HFF-Myc (cell line): ENCODE results near the gene HOXD11.

Experiments used
- DNase-seq: peaks from one replicate; pipeline ENCODE4 v3.0.0-alpha.2; 2011; ENCODE audit warnings: low read depth; ENCODE audit errors: extremely low read depth
- H3K4me3 ChIP-seq: replicated peaks from 2 replicates; pipeline ENCODE4 v1.5.1; 2011; ENCODE audit warnings: low read depth, mild to moderate bottlenecking, control low read depth, low read length
- TF ChIP-seq, protein P1 (sequence below): IDR thresholded peaks from 2 replicates; pipeline ENCODE4 v1.5.1; 2012; ENCODE audit warnings: mild to moderate bottlenecking, low read depth, low read length, control low read depth; ENCODE audit errors: missing control alignments

The HOXD11 gene

DNA sequence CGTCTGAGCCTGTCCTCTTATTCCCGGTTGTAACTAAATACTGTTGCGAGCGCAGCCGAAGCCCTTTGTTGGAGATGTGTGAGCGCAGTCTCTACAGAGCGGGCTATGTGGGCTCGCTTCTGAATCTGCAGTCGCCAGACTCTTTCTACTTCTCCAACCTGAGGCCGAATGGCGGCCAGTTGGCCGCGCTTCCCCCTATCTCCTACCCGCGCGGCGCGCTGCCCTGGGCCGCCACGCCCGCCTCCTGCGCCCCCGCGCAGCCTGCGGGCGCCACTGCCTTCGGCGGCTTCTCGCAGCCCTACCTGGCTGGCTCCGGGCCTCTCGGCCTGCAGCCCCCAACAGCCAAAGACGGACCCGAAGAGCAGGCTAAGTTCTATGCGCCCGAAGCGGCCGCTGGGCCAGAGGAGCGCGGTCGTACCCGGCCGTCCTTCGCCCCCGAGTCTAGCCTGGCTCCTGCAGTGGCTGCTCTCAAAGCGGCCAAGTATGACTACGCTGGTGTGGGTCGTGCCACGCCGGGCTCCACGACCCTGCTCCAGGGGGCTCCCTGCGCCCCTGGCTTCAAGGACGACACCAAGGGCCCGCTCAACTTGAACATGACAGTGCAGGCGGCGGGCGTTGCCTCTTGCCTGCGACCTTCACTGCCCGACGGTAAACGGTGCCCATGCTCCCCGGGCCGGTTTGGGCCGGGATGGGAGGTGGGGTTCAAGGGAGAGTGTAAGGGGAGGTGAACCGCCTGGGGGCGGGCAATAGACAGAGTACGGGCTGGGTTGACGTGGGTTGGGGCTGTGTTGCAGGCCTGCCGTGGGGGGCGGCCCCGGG, 7.1 kb upstream of the HOXD11 start, which contains the start of gene HOXD12:
Gene HOXD12 (plus strand): TSS at position 68 of the 819 bp plus-strand sequence. CDS start 7 bp downstream, at position 75.
- DNase-seq: no peak
- TF ChIP-seq, protein P1, sequence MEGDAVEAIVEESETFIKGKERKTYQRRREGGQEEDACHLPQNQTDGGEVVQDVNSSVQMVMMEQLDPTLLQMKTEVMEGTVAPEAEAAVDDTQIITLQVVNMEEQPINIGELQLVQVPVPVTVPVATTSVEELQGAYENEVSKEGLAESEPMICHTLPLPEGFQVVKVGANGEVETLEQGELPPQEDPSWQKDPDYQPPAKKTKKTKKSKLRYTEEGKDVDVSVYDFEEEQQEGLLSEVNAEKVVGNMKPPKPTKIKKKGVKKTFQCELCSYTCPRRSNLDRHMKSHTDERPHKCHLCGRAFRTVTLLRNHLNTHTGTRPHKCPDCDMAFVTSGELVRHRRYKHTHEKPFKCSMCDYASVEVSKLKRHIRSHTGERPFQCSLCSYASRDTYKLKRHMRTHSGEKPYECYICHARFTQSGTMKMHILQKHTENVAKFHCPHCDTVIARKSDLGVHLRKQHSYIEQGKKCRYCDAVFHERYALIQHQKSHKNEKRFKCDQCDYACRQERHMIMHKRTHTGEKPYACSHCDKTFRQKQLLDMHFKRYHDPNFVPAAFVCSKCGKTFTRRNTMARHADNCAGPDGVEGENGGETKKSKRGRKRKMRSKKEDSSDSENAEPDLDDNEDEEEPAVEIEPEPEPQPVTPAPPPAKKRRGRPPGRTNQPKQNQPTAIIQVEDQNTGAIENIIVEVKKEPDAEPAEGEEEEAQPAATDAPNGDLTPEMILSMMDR: no peak
- H3K4me3 ChIP-seq: no peak within 1 kb of the TSS

DNA sequence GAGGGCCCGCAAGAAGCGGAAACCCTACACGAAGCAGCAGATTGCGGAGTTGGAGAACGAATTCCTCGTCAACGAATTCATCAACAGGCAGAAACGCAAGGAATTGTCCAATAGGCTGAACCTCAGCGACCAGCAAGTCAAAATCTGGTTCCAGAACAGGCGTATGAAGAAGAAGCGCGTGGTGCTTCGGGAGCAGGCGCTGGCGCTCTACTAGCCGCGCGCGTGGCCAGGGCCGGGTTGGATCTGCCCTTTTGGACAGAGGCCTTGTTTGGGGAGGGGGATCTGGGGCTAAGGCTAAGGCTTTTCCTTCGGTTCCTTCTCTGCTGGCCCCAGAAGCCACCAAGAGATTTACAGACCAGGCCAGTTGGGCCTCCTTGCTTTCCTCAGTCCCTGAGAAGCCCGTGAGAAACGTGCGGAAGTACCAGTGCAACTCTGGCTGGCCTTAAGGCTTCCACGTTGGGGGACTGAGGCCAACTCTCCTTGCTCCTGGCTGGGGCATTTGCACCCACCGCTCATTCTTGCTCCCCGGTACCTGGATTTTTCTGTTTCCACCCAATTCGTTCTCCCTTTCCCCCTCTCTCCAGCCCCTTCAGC, 6.4 kb upstream of the HOXD11 start:
- TF ChIP-seq, protein P1: no peak
- no peak for DNase-seq
- no peak overlapping the region for H3K4me3 ChIP-seq

DNA sequence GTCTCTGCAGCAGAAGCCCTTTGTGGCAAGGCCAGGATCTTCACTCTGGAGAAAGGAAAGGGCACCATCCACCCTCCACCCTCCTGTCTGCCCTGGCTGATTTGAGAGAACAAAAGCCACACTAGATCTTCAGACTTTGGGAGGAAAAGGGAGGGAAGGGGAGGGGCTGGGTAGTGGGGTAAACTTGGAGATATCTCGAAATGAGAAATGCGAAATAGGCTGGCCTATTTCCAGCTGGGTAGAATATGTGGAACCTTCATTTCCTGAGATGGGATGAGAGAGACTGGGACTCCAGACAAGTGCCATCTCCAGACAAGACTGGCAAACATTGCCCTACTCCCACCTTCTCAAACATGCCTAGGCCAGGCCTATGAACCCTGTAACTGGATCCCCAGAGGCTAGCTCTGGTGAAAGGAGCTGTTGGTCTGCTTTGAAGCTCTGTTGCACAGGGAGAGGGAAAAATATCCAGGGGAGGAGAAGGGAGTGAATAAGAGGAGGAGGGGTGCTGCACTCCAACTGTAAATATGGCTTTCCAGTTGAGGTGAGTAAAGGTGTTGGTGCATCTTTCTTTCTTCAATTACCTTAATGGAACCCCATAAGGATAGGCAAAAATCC, 5.8 kb upstream of the HOXD11 start:
- DNase-seq: no peak
- H3K4me3 ChIP-seq: no peak overlapping the region
- TF ChIP-seq, protein P1: no peak

DNA sequence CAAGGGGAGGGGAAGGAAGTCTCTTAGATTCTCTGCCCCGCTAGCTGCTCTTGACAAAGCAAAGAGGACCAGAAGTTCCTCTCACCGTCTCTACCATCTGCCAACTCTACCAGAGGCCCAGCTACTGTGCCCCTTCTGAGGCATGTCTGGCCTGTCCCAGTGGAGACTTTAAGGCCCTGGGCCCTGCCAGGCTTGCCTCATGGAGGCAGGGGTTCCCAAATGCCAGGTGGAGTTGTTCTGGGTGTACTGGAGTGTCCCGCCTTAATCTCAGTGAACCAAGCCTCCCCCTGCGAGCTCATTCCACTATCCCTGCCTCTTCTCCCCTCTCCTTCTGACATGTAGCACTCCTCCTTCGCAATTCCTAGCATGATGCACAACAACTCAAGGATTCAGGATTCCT, 5.2 kb upstream of the HOXD11 start:
- no peak for DNase-seq
- H3K4me3 ChIP-seq: no peak overlapping the region
- TF ChIP-seq, protein P1: no peak

DNA sequence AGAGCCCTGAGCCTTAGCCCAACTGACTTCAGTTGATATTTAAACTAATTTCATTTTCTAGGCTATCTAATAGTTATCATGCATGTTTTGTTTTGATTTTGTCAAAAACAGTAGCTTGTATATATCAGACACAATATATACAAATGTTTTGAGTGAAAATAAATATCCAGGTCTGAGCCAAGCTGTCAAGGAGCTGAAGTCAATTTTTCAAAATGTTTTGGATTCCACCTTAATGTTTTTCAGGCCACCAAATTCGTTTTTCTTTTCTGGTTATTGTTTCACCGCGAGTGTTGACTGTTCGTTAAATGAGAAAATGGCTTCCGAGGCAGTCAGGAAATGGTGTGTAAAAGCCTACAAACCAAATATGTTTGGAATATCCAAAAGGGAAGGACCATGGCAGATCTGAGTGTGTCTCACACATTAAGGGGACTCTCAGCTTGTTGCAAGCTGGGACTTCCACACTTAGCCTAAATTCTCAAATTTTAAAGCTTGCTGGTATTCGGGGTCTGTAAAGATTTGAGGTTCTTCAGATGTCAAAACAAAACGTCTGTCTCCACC, 4.7 kb upstream of the HOXD11 start:
- no peak for DNase-seq
- TF ChIP-seq, protein P1: no peak
- H3K4me3 ChIP-seq: no peak overlapping the region

DNA sequence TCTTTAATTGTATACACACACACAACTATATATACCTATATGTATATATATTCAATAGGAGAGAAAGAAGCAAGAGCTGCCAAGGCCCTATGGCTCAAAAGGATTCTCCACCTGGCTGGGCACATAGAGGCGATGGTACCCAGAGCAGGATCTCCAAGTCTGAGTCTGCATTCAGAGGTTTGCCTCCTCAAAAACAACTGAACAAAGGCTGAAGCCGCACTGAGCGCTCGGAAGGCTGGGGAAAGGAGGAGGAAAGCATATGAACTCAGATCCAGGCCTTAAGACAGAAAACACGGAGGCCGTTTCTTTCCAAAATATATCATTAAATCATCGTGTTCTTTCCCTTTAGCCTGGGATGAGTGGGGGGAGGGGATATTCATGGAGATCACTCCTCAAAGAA, 3.9 kb upstream of the HOXD11 start:
- no peak for DNase-seq
- TF ChIP-seq, protein P1: no peak
- no peak overlapping the region for H3K4me3 ChIP-seq
